Gastrocnemius medialis (tissue), 4 donors: ENCODE data around the gene CYGB. TPM values are rescaled to one million over a fixed set of nuclear protein-coding genes. Genes with fewer than 3 reads are reported as not detected.

Experiments used
- ATAC-seq, 2 donors: fragments of 150-250 bp; one replicate each; pipeline ENCODE4 v1.9.1; 2016
- DNase-seq, 2 donors: peaks; one replicate each; pipeline ENCODE4 v3.0.0-alpha.2; 2019
- H3K27ac ChIP-seq, 4 donors: fragments of 200-600 bp; sonication (generic); 1 replicate in 1 of 4; 2 replicates in 3 of 4; pipeline ENCODE4 v1.5.1; 2016 to 2018; ENCODE audit warnings: mild to moderate bottlenecking in 2 of 4, moderate library complexity in 1 of 4
- H3K27me3 ChIP-seq, 3 donors: fragments of 200-600 bp; sonication (generic) in 2 of 3; 1 replicate in 1 of 3; 2 replicates in 2 of 3; pipeline versions ENCODE4 v1.5.1 to v1.6.0; 2016 to 2019; ENCODE audit warnings: mild to moderate bottlenecking in 1 of 3, moderate library complexity in 1 of 3
- H3K36me3 ChIP-seq, 2 donors: fragments of 200-600 bp; sonication (generic) in 1 of 2; one replicate each; pipeline ENCODE4 v1.5.1; 2017 to 2018
- H3K4me1 ChIP-seq, 2 donors: fragments of 200-600 bp; sonication (generic) in 1 of 2; one replicate each; pipeline ENCODE4 v1.5.1; 2016 to 2017; ENCODE audit warnings: mild to moderate bottlenecking in 2 of 2
- H3K4me3 ChIP-seq, 4 donors: fragments of 200-600 bp; sonication (generic) in 3 of 4; 1 replicate in 1 of 4; 2 replicates in 3 of 4; pipeline ENCODE4 v1.5.1; 2016 to 2019; ENCODE audit warnings: mild to moderate bottlenecking in 2 of 4
- H3K9me3 ChIP-seq, 3 donors: fragments of 200-600 bp; sonication (generic) in 2 of 3; 1 replicate in 1 of 3; 2 replicates in 2 of 3; pipeline ENCODE4 v1.5.1; 2016 to 2019
- POLR2A ChIP-seq, 2 donors: fragments of 450-650 bp; IDR thresholded peaks; one replicate each; pipeline ENCODE4 v1.6.1; 2017; ENCODE audit warnings: antibody characterized with exemption in 2 of 2, mild to moderate bottlenecking in 2 of 2, moderate library complexity in 2 of 2
- in situ Hi-C, 4 donors: fragments of 200-750 bp; cut with MboI; loops; one replicate each; pipeline versions ENCODE4 v1.15.0 to v1.8.0; 2017; ENCODE audit warnings: low sequenced_read_pairs in 4 of 4
- intact Hi-C: fragments of 100-400 bp; cut with DNase I; formaldehyde crosslinking; loops from one replicate; pipeline ENCODE4 v1.15.1; 2023; ENCODE audit warnings: low total_unique reads
- total RNA-seq, 4 donors: library from RNA; depleted of rRNA; stranded (reverse); fragments of >200 nt; gene quantifications; one replicate each; pipeline versions ENCODE4 v1.1.0 to v1.2.3, GENCODE V29; 2016
- TF ChIP-seq, protein P1 (sequence below), 5 experiments: fragments of 450-650 bp in 3 of 5; fragments of 200-600 bp in 2 of 5; sonication (generic) in 2 of 5; IDR thresholded peaks in 4 of 5; conservative IDR thresholded peaks in 1 of 5; 1 replicate in 4 of 5; 2 replicates in 1 of 5; pipeline ENCODE4 v1.5.1; 2016 to 2019; ENCODE audit warnings: antibody characterized with exemption in 5 of 5, mild to moderate bottlenecking in 3 of 5, moderate library complexity in 3 of 5

CYGB gene
- total RNA-seq, 4 donors from 2014 or later = 8.1 to 19.7 (median 10.6) TPM

DNA sequence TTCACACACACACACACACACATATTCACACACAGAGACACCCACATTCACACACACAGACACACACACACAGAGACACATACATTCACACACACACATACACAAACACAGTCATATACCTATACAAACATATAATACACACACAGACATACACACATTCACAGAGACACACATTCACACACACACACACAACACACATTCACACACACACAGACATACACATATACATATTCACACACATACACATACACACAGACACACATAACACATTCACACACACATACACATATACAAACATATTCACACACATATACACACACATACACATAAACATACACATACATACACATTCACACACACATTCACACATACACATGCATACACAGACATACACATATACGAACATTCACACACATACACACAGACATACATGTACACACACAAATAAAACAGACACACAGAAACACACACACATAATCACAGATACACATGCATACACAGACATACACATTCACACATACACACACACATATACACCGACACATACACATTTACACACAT, 10.2 kb upstream of the CYGB start:
- H3K9me3 ChIP-seq = no peaks in the 10 kb centered on the region
- H3K27me3 ChIP-seq = no peaks in the 10 kb centered on the region
- DNase-seq (no peak), ATAC-seq (no peak)
- H3K27ac ChIP-seq = peak overlapping the region; percentile 58 to 73 (median 64)
- intact Hi-C loops (loop anchor here (1.0 kb wide), 1 partner anchor 24 kb away; no protein-coding TSS in a partner anchor), in situ Hi-C loops (no loop called here)
- H3K36me3 ChIP-seq = no peaks in the 10 kb centered on the region
- TF ChIP-seq, protein P1, sequence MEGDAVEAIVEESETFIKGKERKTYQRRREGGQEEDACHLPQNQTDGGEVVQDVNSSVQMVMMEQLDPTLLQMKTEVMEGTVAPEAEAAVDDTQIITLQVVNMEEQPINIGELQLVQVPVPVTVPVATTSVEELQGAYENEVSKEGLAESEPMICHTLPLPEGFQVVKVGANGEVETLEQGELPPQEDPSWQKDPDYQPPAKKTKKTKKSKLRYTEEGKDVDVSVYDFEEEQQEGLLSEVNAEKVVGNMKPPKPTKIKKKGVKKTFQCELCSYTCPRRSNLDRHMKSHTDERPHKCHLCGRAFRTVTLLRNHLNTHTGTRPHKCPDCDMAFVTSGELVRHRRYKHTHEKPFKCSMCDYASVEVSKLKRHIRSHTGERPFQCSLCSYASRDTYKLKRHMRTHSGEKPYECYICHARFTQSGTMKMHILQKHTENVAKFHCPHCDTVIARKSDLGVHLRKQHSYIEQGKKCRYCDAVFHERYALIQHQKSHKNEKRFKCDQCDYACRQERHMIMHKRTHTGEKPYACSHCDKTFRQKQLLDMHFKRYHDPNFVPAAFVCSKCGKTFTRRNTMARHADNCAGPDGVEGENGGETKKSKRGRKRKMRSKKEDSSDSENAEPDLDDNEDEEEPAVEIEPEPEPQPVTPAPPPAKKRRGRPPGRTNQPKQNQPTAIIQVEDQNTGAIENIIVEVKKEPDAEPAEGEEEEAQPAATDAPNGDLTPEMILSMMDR (IDR thresholded peaks at IDR 0.05 in 4 of 5, conservative IDR thresholded peaks at IDR 0.05 in 1 of 5) = peak in 1 of 5 experiments; percentile 19
- TF ChIP-seq POLR2A (IDR thresholded peaks at IDR 0.05) = no peak
- no peak overlapping the region for H3K4me3 ChIP-seq
- H3K4me1 ChIP-seq = peaks cover 61 to 70% of the 10 kb centered on the region in 2 donors

DNA sequence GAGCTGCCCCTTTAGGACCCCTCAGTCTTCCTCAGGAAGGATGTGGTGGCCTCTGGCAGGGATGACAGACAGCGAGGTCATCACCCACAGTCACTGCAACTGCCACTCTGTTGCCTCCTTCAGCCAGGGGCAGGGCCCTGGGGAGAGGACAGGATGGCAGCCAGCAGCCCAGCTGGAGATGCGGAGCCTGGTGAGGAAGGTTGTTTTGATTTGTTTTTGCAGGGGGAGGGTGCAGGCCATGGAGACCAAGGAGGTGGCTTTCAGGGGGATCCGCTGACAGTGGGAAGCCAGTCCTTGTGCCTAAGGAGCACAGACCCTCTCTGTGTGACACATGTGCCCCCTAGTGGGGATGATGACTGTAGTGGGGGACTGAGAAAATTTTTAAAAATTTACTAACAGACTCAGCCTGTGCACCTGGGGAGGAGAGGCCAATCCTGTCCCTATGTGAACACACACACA, 9.7 kb upstream of the CYGB start:
- Histone ChIP-seq H3K9me3 (no peaks in the 10 kb centered on the region), H3K4me1 (peaks cover 62 to 70% of the 10 kb centered on the region in 2 donors), H3K27ac (peak overlapping the region; percentile 35 to 53 (median 44)), H3K4me3 (no peak overlapping the region), H3K27me3 (no peaks in the 10 kb centered on the region), H3K36me3 (no peaks in the 10 kb centered on the region)
- intact Hi-C loops (loop anchor here (1.0 kb wide), 1 partner anchor 24 kb away; no protein-coding TSS in a partner anchor), in situ Hi-C loops (no loop called here)
- DNase-seq = peak in 1 of 2 donors; percentile 46
- ATAC-seq = peak; percentile 60 to 70
- no peak for TF ChIP-seq POLR2A (IDR thresholded peaks at IDR 0.05)
- TF ChIP-seq, protein P1 (IDR thresholded peaks at IDR 0.05 in 4 of 5, conservative IDR thresholded peaks at IDR 0.05 in 1 of 5) = peak; percentile 38 to 82 (median 81)

DNA sequence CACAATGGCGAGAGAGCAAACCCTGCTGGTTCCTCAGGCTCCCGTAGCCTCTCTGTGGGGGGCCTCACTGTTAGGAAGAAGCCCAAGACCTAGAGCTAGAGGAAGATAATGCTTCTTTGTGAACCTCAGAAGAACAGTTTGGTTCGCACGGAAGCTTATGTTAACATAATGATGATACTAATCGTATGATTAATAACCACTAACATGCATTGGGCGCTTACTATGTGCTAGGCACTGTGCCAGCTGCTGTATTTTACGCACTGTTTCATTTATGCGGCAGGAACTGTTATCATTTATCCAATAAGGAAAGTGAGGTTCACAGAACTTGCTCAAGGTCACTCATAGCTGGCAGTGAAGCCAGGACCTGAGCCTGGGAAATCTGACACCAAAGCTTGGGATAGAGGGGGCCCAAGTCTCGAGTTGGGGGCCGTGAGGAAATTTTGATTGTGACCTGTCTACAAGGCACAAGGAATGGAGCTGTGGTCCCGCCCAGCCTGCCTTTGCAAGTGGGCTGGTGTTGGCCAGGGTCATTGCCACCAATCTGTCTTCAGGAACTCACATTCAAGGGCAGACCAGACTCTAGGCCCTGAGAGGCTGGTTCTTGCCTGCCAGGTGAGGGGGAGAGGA, 9.2 kb upstream of the CYGB start:
- intact Hi-C loops = loop anchor here (1.0 kb wide), 1 partner anchor 23 kb away; no protein-coding TSS in a partner anchor

DNA sequence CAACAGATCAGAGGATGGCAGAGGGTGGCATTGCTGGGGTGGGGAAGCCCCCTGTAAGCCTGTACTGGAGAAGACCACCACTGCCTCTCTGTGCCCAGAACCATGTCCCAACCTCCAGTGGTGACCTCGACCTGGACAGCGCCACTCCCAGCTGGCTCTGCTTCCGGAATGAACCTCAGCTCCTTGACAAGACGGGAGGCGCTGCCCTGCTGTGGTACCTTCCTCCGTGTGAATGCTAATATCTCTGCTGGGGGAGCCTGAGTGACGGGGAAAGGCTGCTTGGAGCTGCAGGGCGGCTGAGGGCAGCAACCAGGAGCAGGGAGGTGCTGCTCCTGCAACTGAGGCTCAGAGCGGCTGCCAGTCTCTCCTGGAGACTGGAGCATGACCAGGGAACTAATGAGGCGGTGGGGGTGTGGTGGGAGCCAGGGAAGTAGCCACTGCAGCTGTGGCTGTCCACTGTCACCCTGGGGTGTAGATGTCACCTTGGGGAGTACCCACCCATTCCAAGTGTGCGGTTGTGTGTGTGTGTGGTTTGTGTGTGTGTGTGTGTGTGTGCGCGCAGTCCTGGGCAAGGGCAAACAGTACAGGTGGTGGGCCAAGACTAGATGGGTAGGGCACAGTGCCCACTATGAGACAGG, 8.5 kb upstream of the CYGB start:
- H3K4me1 ChIP-seq = peaks cover 62 to 69% of the 10 kb centered on the region in 2 donors
- no peaks in the 10 kb centered on the region for H3K36me3 ChIP-seq
- no peaks in the 10 kb centered on the region for H3K9me3 ChIP-seq
- intact Hi-C loops (no loop called here), in situ Hi-C loops (no loop called here)
- no peak for TF ChIP-seq POLR2A (IDR thresholded peaks at IDR 0.05)
- TF ChIP-seq, protein P1 (IDR thresholded peaks at IDR 0.05 in 4 of 5, conservative IDR thresholded peaks at IDR 0.05 in 1 of 5) = no peak
- peak overlapping the region in 1 of 4 donors; percentile 53 for H3K27ac ChIP-seq
- H3K4me3 ChIP-seq = no peak overlapping the region
- ATAC-seq = no peak
- H3K27me3 ChIP-seq = no peaks in the 10 kb centered on the region
- DNase-seq = no peak

More for the DNA sequence above, 9.2 kb upstream of the CYGB start:
- peaks cover 62 to 70% of the 10 kb centered on the region in 2 donors for H3K4me1 ChIP-seq
- no peaks in the 10 kb centered on the region for H3K27me3 ChIP-seq
- TF ChIP-seq POLR2A (IDR thresholded peaks at IDR 0.05) = no peak
- TF ChIP-seq, protein P1 (IDR thresholded peaks at IDR 0.05 in 4 of 5, conservative IDR thresholded peaks at IDR 0.05 in 1 of 5) = no peak
- no peaks in the 10 kb centered on the region for H3K9me3 ChIP-seq
- peak overlapping the region; percentile 35 to 53 (median 44) for H3K27ac ChIP-seq
- H3K36me3 ChIP-seq = no peaks in the 10 kb centered on the region
- ATAC-seq = no peak
- no peak for DNase-seq
- in situ Hi-C loops = no loop called here
- no peak overlapping the region for H3K4me3 ChIP-seq
